ENCODE results near the gene CMTM8.

GRCh38 chr3:32340611-32341365, 102.3 kb downstream of the CMTM8 start:
- TF ChIP-seq CTCF (IDR thresholded peaks at IDR 0.05) (no peak), POLR2A (IDR thresholded peaks at IDR 0.05) (no peak)
